Muscle of leg (tissue), 11 donors: Measurements from ENCODE around the gene FREY1. TPM values are rescaled to one million over a fixed set of nuclear protein-coding genes. Genes with fewer than 3 reads are reported as not detected.
"Not testable (repeated sequence)": the region's sequence is repeated elsewhere in the genome, so short reads cannot be mapped to it uniquely, and the experiment has no call there.

Experiments
- DNase-seq: peaks from one replicate; pipeline ENCODE4 v3.0.0; 2013
- H3K27ac ChIP-seq: one replicate; pipeline ENCODE4 v1.5.1; 2013; ENCODE audit warnings: mild to moderate bottlenecking, low read length, control low read depth
- H3K27me3 ChIP-seq: one replicate; pipeline ENCODE4 v1.6.1; 2013; ENCODE audit warnings: low read length; ENCODE audit not compliant: control insufficient read depth, insufficient read depth
- H3K36me3 ChIP-seq: one replicate; pipeline ENCODE4 v1.6.1; 2013; ENCODE audit warnings: low read length; ENCODE audit not compliant: control insufficient read depth, insufficient read depth
- H3K4me1 ChIP-seq: one replicate; pipeline ENCODE4 v1.6.1; 2013; ENCODE audit warnings: low read length; ENCODE audit not compliant: control insufficient read depth, insufficient read depth
- H3K4me3 ChIP-seq: one replicate; pipeline ENCODE4 v1.5.1; 2013; ENCODE audit warnings: low read length, control low read depth
- H3K9me3 ChIP-seq: replicated peaks from 2 replicates; pipeline ENCODE4 v1.6.1; 2013; ENCODE audit warnings: low read depth, low read length; ENCODE audit not compliant: control insufficient read depth
- WGBS: methylation state at CpG from one replicate; pipeline ENCODE4 v1.1.5; 2013; ENCODE audit warnings: missing lambda C conversion rate; ENCODE audit not compliant: insufficient coverage; 5-methylcytosine and 5-hydroxymethylcytosine counted together
- polyA plus RNA-seq, 8 donors: library from polyadenylated mRNA; unstranded; fragments of 120-200 nt; gene quantifications; one replicate each; pipeline versions ENCODE4 v1.2.1 to v1.2.3, GENCODE V29; 2013; ENCODE audit warnings: inconsistent platforms in 1 of 8, low replicate concordance in 1 of 8; ENCODE audit not compliant: insufficient read length in 8 of 8, insufficient read depth in 1 of 8
- total RNA-seq: library from RNA; stranded (reverse); fragments of 120-200 nt; gene quantifications from one replicate; pipeline ENCODE4 v1.2.4, GENCODE V29; 2013

The FREY1 gene
- total and polyA plus RNA-seq, 9 donors, result 0.21 to 0.46 (median 0.27) TPM; not detected in 4

DNA sequence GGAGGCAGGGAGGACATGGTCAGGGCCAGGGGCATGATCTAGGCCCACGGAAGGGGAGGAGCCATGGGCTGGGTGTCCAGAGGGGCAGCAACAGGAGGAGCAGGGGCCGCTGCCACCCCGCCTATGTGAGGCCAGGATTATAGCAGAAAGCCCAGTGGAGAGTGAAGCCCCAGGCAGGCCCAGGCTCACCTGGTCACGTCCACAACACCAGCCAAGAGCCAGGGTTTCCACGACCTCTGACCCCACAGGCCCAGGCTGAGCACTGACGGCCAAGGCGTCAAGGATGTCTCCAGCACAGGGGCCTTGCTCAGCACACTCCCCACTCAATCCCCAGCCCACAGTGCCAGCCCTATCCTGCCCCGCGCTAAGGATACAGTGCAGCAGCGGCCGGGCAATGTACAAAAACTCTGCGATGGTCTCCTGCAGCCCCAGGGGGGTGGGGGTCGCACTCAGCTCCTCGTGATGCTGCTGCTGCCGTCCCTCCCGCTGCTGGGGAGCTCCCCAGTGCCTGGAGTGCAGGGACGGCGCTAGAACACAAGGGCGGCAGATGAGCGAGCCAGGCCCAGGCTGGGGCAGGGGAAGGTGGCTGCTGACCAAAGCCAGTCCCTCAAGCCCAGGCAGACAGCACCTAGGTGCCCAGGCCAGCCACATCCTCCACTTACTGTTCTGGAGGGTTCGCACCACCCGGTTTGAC lies 7.0 kb upstream of the FREY1 start:
- H3K9me3 ChIP-seq, result no peaks in the 10 kb centered on the region
- H3K27ac ChIP-seq, result no peak overlapping the region
- peaks cover 59% of the 10 kb centered on the region for H3K36me3 ChIP-seq
- no peaks in the 10 kb centered on the region for H3K27me3 ChIP-seq
- WGBS, result 86% methylated on average over 22 of the region's 22 CpGs
- H3K4me1 ChIP-seq, result peaks cover 19% of the 10 kb centered on the region
- no peak for DNase-seq
- no peak overlapping the region for H3K4me3 ChIP-seq

- Histone ChIP-seq H3K4me1 (peaks cover 22% of the 10 kb centered on the region), H3K4me3 (no peak overlapping the region), H3K27me3 (no peaks in the 10 kb centered on the region), H3K27ac (no peak overlapping the region), H3K9me3 (no peaks in the 10 kb centered on the region), H3K36me3 (peaks cover 65% of the 10 kb centered on the region)
- 96% methylated on average over 19 of the region's 19 CpGs for WGBS
- DNase-seq, result no peak
These were observed 6.4 kb upstream of the FREY1 start for GRCh38 chr11:45913514-45913913.

GRCh38 chr11:45910623-45911022 lies 3.6 kb upstream of the FREY1 start:
- peaks cover 76% of the 10 kb centered on the region for H3K36me3 ChIP-seq
- WGBS, result 93% methylated on average over 8 of the region's 9 CpGs
- H3K27me3 ChIP-seq, result no peaks in the 10 kb centered on the region
- H3K27ac ChIP-seq, result no peak overlapping the region
- H3K9me3 ChIP-seq, result no peaks in the 10 kb centered on the region
- no peak for DNase-seq
- H3K4me3 ChIP-seq, result no peak overlapping the region
- H3K4me1 ChIP-seq, result peaks cover 25% of the 10 kb centered on the region

DNA sequence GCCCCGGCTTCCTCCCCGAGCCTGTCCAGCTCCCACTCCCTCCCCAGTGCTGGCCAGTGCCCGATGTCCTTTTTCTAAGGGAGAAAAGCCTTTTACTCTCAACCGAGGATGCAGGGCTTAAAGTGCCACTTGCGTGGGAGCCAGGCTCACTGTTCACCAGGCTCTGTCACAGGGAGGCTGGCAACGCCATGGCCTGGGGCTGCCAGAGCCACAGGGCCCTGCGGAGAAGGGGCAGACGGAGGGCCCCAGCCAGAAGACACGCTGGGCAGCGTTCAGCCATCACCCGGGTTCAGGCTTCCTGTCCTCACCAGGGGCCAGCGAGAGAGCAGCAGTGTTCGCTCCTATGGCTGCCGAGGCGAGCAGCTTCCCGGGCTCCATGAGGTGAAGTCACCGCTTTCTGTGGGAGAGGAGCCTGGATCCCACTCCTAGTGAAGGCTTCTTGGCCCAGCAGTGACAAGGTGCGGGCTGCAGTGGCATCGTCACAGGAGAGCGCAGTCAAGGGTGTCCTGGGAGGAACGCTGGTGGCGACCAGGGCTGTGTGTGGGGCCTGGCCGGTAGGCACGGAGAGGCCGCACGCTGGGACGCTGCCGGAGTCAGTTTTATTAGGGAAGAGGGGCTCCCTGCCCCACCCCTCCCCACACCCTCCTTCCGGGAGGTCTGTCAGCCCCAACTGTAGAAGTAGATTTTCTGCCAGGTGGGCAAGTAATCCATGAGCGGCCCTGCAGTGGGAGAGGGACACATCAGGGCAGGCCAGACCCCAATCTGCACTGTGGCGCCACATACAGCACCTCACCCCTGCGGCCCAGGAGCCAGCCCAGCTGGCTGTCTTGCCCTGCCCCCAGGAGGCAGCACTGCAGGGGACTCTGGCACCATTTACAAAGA lies 2.8 kb upstream of the FREY1 start:
- H3K27ac ChIP-seq, result no peak overlapping the region
- 83% methylated on average over 20 of the region's 32 CpGs for WGBS
- H3K27me3 ChIP-seq, result no peaks in the 10 kb centered on the region
- no peak overlapping the region for H3K4me3 ChIP-seq
- DNase-seq, result no peak
- H3K4me1 ChIP-seq, result peaks cover 25% of the 10 kb centered on the region
- no peaks in the 10 kb centered on the region for H3K9me3 ChIP-seq
- peaks cover 74% of the 10 kb centered on the region for H3K36me3 ChIP-seq

DNA sequence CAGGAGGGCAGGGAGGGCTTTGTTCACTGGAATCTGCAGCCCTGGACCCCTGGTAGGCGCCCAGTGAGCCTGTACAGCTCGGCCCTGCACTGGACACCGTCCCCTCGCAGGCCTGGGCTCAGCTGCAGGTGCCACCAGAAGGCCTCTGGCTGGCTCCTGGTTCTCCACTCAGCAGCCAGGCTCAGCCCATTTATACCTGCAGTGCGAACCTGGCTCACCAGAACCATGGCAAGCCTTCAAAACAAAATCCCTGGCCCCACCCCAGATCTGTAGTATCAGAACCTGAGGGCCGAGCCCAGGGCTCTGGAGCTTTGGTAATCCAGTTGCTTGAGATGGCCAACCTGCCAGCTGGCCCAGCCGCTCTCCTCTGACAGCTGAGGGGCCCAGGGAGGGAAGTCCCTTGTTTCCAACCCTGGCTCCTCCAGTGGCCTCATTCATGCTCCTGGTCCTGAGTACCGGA lies 870 bp upstream of the FREY1 start:
- no peaks in the 10 kb centered on the region for H3K27me3 ChIP-seq
- WGBS, result 61% methylated on average over 7 of the region's 8 CpGs
- H3K4me1 ChIP-seq, result peaks cover 25% of the 10 kb centered on the region
- H3K9me3 ChIP-seq, result no peaks in the 10 kb centered on the region
- peak; percentile 58 for DNase-seq
- no peak overlapping the region for H3K4me3 ChIP-seq
- peak overlapping the region; percentile 67 for H3K27ac ChIP-seq
- peaks cover 73% of the 10 kb centered on the region for H3K36me3 ChIP-seq

- peaks cover 78% of the 10 kb centered on the region for H3K36me3 ChIP-seq
- H3K9me3 ChIP-seq, result no peaks in the 10 kb centered on the region
- H3K4me1 ChIP-seq, result peaks cover 34% of the 10 kb centered on the region
- WGBS, result 67% methylated on average over 13 of the region's 19 CpGs
- no peaks in the 10 kb centered on the region for H3K27me3 ChIP-seq
- DNase-seq, result no peak
- H3K4me3 ChIP-seq, result no peak overlapping the region
- no peak overlapping the region for H3K27ac ChIP-seq
These were observed 882 bp downstream of the FREY1 start for GRCh38 chr11:45906096-45906682.

DNA sequence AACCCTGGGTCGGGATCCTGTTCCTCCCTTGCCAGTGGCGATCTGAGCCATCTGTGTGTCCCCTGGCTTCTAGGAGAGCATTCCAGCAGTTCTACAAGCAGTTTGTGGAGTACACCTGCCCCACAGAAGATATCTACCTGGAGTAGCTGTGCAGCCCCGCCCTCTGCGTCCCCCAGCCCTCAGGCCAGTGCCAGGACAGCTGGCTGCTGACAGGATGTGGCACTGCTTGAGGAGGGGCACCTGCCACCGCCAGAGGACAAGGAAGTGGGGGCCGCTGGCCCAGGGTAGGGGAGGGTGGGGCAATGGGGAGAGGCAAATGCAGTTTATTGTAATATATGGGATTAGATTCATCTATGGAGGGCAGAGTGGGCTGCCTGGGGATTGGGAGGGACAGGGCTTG lies 1.5 kb downstream of the FREY1 start:
- H3K9me3 ChIP-seq, DNase-seq, H3K27me3 ChIP-seq, H3K4me3 ChIP-seq, H3K27ac ChIP-seq: not testable (repeated sequence)
- Histone ChIP-seq H3K4me1 (peaks cover 40% of the 10 kb centered on the region), H3K36me3 (peaks cover 72% of the 10 kb centered on the region)
- WGBS, result 78% methylated on average over 4 of the region's 6 CpGs

DNA sequence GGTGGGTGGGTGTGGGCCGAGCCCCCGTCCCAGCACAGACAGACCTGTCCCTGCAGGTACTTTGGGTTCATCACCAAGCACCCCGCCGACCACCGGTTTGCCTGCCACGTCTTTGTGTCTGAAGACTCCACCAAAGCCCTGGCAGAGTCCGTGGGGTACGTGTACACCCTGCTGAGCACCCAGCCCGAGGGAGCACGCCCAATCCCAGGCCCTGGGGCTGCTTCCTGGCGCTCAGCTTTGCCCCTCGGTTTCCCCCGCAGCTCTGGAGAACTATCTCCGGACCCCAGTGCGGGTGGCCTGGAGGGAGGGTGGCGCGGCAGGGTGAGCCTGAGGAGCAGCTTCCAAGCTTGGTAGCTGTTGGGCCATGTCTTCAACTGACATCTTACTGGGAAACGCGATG lies 2.0 kb downstream of the FREY1 start:
- H3K27ac ChIP-seq, result no peak overlapping the region
- H3K27me3 ChIP-seq, result peaks cover 7% of the 10 kb centered on the region
- peaks cover 67% of the 10 kb centered on the region for H3K36me3 ChIP-seq
- no peaks in the 10 kb centered on the region for H3K9me3 ChIP-seq
- WGBS, result 92% methylated on average over 19 of the region's 19 CpGs
- no peak overlapping the region for H3K4me3 ChIP-seq
- peaks cover 43% of the 10 kb centered on the region for H3K4me1 ChIP-seq
- DNase-seq, result no peak

DNA sequence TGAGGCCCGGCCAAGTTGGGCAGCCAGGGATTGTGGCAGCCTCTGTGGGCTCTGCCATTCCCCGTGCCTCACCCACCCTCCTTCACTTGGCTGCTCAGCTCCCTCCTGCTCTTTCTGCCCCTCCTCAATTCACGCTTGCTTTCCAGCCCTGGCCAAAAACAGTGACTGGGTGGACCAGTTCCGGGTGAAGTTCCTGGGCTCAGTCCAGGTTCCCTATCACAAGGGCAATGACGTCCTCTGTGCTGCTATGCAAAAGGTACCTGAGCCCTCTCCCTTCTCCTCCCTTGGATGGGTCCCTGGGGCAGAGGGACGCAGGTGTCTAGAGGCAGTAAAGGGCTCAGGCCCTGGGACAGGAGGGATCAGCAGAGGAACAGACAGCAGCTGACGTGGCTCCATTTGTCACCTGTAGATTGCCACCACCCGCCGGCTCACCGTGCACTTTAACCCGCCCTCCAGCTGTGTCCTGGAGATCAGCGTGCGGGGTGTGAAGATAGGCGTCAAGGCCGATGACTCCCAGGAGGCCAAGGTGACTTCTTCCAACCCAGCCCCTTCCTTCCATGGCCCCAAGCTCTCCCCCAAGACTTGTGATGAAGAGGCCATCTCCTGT lies 2.7 kb downstream of the FREY1 start:
- H3K27ac ChIP-seq, result no peak overlapping the region
- 81% methylated on average over 15 of the region's 15 CpGs for WGBS
- H3K36me3 ChIP-seq, result peaks cover 60% of the 10 kb centered on the region
- H3K27me3 ChIP-seq, result peaks cover 7% of the 10 kb centered on the region
- H3K4me1 ChIP-seq, result peaks cover 45% of the 10 kb centered on the region
- DNase-seq, result no peak
- no peaks in the 10 kb centered on the region for H3K9me3 ChIP-seq
- H3K4me3 ChIP-seq, result no peak overlapping the region
